Tibial artery (tissue), 4 donors: Measurements from ENCODE around the gene RBP3.
A peak's percentile ranks its signal among the peaks of the same experiment; 100 is the strongest.
"Not testable (repeated sequence)": the region's sequence is repeated elsewhere in the genome, so short reads cannot be mapped to it uniquely, and the experiment has no call there.

Source experiments
- DNase-seq, 2 donors: peaks; one replicate each; pipeline ENCODE4 v3.0.0-alpha.2; 2019
- H3K27ac ChIP-seq, 2 donors: fragments of 200-600 bp; sonication (generic) in 1 of 2; 1 replicate in 1 of 2; 2 replicates in 1 of 2; pipeline ENCODE4 v1.5.1; 2018 to 2019; ENCODE audit warnings: mild to moderate bottlenecking in 1 of 2
- H3K27me3 ChIP-seq, 2 donors: fragments of 200-600 bp; sonication (generic) in 1 of 2; one replicate each; pipeline versions ENCODE4 v1.5.1 to v1.6.0; 2016 to 2019
- H3K36me3 ChIP-seq, 3 donors: fragments of 200-600 bp; sonication (generic) in 2 of 3; one replicate each; pipeline ENCODE4 v1.5.1; 2016 to 2019; ENCODE audit warnings: mild to moderate bottlenecking in 2 of 3
- H3K4me1 ChIP-seq, 4 donors: fragments of 200-600 bp; sonication (generic) in 2 of 4; 1 replicate in 3 of 4; 2 replicates in 1 of 4; pipeline ENCODE4 v1.5.1; 2016 to 2019
- H3K4me3 ChIP-seq, 2 donors: fragments of 200-600 bp; sonication (generic) in 1 of 2; 1 replicate in 1 of 2; 2 replicates in 1 of 2; pipeline ENCODE4 v1.5.1; 2018 to 2019; ENCODE audit warnings: mild to moderate bottlenecking in 2 of 2
- H3K9me3 ChIP-seq, 3 donors: fragments of 200-600 bp; sonication (generic) in 1 of 3; one replicate each; pipeline ENCODE4 v1.5.1; 2016 to 2019
- intact Hi-C: fragments of 100-400 bp; cut with DNase I; formaldehyde crosslinking; loops from one replicate; pipeline ENCODE4 v1.15.0; 2023; ENCODE audit warnings: low total_unique reads
- TF ChIP-seq, protein P1 (sequence below), 2 experiments: fragments of 200-600 bp in 1 of 2; fragments of 450-650 bp in 1 of 2; IDR thresholded peaks; one replicate each; pipeline ENCODE4 v1.5.1; 2017 to 2019; ENCODE audit warnings: antibody characterized with exemption in 2 of 2, mild to moderate bottlenecking in 1 of 2, moderate library complexity in 1 of 2

RBP3 gene

GRCh38 chr10:47381427-47382379, 33.5 kb downstream of the RBP3 start:
- no peak overlapping the region for H3K27ac ChIP-seq
- no peaks in the 10 kb centered on the region for H3K9me3 ChIP-seq
- TF ChIP-seq, protein P1, sequence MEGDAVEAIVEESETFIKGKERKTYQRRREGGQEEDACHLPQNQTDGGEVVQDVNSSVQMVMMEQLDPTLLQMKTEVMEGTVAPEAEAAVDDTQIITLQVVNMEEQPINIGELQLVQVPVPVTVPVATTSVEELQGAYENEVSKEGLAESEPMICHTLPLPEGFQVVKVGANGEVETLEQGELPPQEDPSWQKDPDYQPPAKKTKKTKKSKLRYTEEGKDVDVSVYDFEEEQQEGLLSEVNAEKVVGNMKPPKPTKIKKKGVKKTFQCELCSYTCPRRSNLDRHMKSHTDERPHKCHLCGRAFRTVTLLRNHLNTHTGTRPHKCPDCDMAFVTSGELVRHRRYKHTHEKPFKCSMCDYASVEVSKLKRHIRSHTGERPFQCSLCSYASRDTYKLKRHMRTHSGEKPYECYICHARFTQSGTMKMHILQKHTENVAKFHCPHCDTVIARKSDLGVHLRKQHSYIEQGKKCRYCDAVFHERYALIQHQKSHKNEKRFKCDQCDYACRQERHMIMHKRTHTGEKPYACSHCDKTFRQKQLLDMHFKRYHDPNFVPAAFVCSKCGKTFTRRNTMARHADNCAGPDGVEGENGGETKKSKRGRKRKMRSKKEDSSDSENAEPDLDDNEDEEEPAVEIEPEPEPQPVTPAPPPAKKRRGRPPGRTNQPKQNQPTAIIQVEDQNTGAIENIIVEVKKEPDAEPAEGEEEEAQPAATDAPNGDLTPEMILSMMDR (IDR thresholded peaks at IDR 0.05), result no peak
- H3K4me1 ChIP-seq, result peaks cover 0 to 11% (median 3%) of the 10 kb centered on the region in 4 donors
- H3K4me3 ChIP-seq, result no peak overlapping the region
- H3K27me3 ChIP-seq, result peaks cover 0 to 4% of the 10 kb centered on the region in 2 donors
- intact Hi-C loops, result loop anchor here (5.0 kb wide), 1 partner anchor 1274 kb away; no protein-coding TSS in a partner anchor
- no peaks in the 10 kb centered on the region for H3K36me3 ChIP-seq
- peak in 1 of 2 donors; percentile 9 for DNase-seq

DNA sequence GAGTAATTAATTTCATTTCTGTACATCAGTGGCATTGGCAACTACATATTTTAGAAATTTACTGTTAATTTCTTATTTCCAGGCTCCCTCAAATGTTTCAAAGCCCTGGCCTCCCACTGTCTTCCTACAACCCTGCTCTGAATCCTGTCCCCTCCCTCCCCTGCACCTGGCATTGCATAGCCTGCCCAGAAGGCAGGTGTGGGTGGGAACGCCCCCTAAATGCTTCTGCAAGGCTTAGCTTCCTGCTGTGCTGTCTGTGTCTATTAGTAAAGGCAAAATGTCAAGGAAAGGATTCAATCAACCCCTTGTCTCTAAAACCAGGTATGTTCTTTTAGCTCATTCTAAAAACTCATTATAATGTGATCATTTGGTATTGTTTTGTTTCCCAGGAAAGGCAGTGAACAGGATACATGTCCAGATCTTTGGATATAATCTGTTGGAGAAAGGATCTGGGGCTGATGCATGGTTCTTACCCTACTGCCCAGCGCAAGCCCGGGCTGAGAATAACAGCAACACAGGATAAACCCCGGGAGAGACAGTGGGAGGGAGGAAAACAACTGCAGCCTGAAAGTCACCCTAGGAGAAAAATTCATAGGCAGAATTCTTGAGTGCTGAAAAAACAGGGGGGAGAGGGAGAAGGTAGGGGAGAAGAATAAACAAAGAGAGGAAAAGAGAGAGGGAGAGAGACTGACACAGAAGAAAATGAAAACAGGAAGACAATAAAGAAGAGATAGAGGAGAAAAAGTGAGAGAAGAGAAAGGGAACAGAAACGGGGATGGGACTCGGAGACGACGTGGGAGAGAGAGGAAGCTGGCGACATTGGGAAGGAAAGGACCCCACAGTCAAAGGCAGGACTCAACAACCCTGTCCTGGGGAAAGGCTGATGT, 35.3 kb downstream of the RBP3 start:
- peaks cover 0 to 11% (median 3%) of the 10 kb centered on the region in 4 donors for H3K4me1 ChIP-seq
- H3K9me3 ChIP-seq, result no peaks in the 10 kb centered on the region
- peak in 1 of 2 donors; percentile 6 for DNase-seq
- TF ChIP-seq, protein P1 (IDR thresholded peaks at IDR 0.05), result no peak
- H3K4me3 ChIP-seq, result peak overlapping the region; percentile 79 to 100
- no peaks in the 10 kb centered on the region for H3K36me3 ChIP-seq
- intact Hi-C loops, result loop anchor here (5.0 kb wide), 1 partner anchor 1276 kb away; no protein-coding TSS in a partner anchor
- peak overlapping the region; percentile 86 to 91 for H3K27ac ChIP-seq
- H3K27me3 ChIP-seq, result no peaks in the 10 kb centered on the region

DNA sequence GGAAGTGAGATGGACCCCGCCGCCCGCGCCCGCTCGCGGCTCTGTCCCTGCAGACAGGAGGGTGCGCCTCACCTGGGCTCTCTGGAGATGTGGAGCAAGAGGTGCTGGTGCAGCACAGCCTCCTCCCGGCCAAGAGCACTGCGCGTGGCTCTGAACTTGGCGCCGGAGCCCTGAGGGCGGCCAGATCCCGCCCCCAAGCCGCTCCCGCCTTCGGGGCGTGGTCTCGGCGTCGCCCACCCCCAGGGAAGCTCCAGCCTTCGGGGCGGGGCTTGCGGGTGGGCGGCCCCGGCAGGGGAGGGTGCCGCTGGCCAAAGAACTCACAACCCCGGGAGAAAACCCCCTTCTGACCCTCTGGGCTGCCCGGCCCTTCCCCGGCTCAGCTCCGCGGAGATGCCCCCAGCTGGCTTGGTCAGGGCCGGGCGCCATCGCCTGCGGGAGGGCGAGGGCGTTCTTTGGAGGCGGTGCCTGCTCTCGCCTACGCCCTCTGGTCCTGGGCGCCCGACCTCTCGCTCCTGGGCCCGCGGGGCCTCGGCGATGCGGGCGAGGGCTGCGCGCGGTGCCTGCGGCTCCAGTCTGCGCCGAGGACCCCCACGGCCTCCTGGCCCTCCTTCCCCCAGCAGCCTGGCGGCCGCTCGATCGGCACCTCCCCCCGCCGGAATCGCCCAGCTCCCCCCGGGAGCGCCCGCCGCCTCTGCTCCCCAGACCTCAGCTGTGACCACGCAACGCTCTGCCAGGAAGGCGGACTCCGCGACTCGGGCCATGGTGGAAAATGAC, 36.2 kb downstream of the RBP3 start, which contains the start of gene ZNF488:
TSS of gene ZNF488 (minus strand) at position 146 of the 774 bp plus-strand sequence. CDS start 15,464 bp downstream, outside the sequence.
- peak within 1 kb of the TSS; percentile 86 to 91 for H3K27ac ChIP-seq
- intact Hi-C loops, result loop anchor here (5.0 kb wide), 1 partner anchor 1277 kb away; no protein-coding TSS in a partner anchor

DNA sequence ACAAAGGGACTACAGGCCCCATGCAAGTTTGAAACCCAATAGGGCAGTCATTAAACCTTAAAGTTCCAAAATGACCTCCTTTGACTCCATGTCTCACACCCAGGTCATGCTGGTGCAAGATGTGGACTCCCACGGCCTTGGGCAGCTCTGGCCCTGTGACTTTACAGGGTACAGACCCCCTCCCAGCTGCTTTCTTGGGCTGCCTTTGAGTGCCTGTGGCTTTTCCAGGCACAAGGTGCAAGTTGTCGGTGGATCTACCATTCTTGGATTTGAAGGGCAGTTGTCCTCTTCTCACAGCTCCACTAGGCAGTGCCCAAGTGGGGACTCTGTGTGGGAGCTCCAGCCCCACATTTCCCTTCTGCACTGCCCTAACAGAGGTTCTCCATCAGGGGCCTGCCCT, 37.9 kb downstream of the RBP3 start:
- H3K4me3 ChIP-seq, H3K36me3 ChIP-seq, DNase-seq, H3K9me3 ChIP-seq, intact Hi-C loops, H3K27ac ChIP-seq, H3K27me3 ChIP-seq: not testable (repeated sequence)
- peaks cover 0 to 11% (median 3%) of the 10 kb centered on the region in 4 donors for H3K4me1 ChIP-seq

More for the DNA sequence above, 36.2 kb downstream of the RBP3 start, which contains the start of gene ZNF488:
- peaks cover 0 to 11% (median 3%) of the 10 kb centered on the region in 4 donors for H3K4me1 ChIP-seq
- H3K27me3 ChIP-seq, result no peaks in the 10 kb centered on the region
- H3K4me3 ChIP-seq, result peak within 1 kb of the TSS; percentile 79 to 100
- TF ChIP-seq, protein P1 (IDR thresholded peaks at IDR 0.05), result no peak
- H3K9me3 ChIP-seq, result no peaks in the 10 kb centered on the region
- H3K36me3 ChIP-seq, result no peaks in the 10 kb centered on the region
- peak; percentile 76 to 91 for DNase-seq

GRCh38 chr10:47388879-47389278, 40.7 kb downstream of the RBP3 start:
- Histone ChIP-seq H3K27ac (no peak overlapping the region), H3K36me3 (no peaks in the 10 kb centered on the region), H3K9me3 (no peaks in the 10 kb centered on the region), H3K27me3 (no peaks in the 10 kb centered on the region), H3K4me3 (no peak overlapping the region), H3K4me1 (peaks cover 0 to 6% (median under 1%) of the 10 kb centered on the region in 4 donors)
- intact Hi-C loops, result no loop called here
- no peak for DNase-seq
- TF ChIP-seq, protein P1 (IDR thresholded peaks at IDR 0.05), result no peak
